ENCODE data around the gene SYPL2. TPM values are rescaled to one million over a fixed set of nuclear protein-coding genes. Genes with fewer than 3 reads are reported as not detected.
A peak's percentile ranks its signal among the peaks of the same experiment; 100 is the strongest.

Gene SYPL2
- total RNA-seq, 2 experiments from 2014 or later: not detected

DNA sequence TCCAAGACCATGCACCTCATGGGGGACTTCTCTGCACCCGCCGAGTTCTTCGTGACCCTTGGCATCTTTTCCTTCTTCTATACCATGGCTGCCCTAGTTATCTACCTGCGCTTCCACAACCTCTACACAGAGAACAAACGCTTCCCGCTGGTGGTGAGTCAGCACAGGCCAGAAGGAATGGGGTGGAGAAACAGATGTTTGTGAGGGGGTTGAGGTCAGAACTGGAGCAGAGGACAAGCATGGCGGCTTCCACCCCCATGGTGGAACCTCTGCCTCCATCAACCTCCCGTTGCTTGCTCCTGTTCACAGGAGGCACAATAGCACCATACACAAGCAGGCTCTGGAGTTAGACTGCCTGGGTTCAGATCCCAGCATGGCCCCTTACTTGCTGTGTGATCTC is 10.5 kb downstream of the SYPL2 start:
- Mint-ChIP-seq H3K4me1 (peaks cover 5% of the 10 kb centered on the region), H3K4me3 (no peak overlapping the region), H3K27me3 (peaks cover 32% of the 10 kb centered on the region), H3K9me3 (no peaks in the 10 kb centered on the region), H3K27ac (no peak overlapping the region), H3K36me3 (no peaks in the 10 kb centered on the region)
- ATAC-seq (ENCODE audit: low read depth): no peak
- POLR2A ChIA-PET: no interaction called here
- DNase-seq: no peak

DNA sequence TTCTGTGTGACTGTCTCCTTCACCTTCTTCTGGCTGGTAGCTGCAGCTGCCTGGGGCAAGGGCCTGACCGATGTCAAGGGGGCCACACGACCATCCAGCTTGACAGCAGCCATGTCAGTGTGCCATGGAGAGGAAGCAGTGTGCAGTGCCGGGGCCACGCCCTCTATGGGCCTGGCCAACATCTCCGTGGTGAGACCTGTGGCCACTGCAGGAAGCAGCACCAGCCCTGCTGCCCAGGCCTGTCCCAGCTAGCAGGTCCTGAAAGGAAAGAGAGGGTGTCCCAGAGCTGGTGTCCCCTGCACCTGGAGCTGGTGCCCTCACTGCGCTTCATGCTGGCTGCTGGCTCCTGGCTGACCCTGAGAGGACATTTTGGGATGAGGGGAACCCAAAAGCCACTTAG is 11.5 kb downstream of the SYPL2 start:
- Mint-ChIP-seq H3K36me3 (no peaks in the 10 kb centered on the region), H3K9me3 (no peaks in the 10 kb centered on the region), H3K4me1 (peaks cover 6% of the 10 kb centered on the region), H3K4me3 (no peak overlapping the region), H3K27ac (no peak overlapping the region), H3K27me3 (peaks cover 25% of the 10 kb centered on the region)
- POLR2A ChIA-PET: no interaction called here
- ATAC-seq (ENCODE audit: low read depth): no peak
- no peak for DNase-seq

DNA sequence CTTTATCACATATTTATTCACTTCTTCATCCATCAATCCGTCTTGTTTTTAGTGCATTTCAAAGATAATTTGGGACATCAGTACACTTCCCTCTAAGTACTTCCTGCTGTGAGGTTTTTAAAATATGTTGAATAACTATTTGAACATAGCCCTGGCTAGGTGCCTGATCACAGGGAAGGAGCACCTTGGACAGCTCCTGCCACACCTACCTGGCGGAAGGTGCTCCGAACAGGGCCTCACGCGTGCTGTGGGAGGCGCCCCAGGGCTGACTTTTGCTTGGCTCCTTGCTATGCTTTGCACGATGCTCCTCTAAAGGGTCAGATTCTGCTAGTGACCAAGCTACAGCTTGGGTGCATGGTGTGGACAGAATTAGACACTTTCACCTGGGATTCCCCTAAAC is 12.5 kb downstream of the SYPL2 start:
- ATAC-seq (ENCODE audit: low read depth): peak; percentile 20
- Mint-ChIP-seq H3K4me1 (peaks cover 13% of the 10 kb centered on the region), H3K27me3 (peaks cover 21% of the 10 kb centered on the region)

DNA sequence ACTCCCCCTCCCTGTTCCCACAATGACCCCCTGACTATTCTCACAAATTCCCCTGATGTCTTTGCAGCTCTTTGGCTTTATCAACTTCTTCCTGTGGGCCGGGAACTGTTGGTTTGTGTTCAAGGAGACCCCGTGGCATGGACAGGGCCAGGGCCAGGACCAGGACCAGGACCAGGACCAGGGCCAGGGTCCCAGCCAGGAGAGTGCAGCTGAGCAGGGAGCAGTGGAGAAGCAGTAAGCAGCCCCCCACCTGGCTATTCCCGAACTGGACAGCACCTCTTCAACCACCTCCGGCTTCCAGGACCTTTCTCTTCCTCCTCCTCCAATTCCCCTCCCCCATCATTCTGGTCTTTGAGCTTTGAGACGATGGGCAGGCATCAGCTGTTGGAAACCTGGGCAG is 13.0 kb downstream of the SYPL2 start:
- H3K4me3 Mint-ChIP-seq: no peak overlapping the region
- no peaks in the 10 kb centered on the region for H3K36me3 Mint-ChIP-seq
- ATAC-seq (ENCODE audit: low read depth) (no peak), DNase-seq (no peak)
- H3K27ac Mint-ChIP-seq: no peak overlapping the region
- POLR2A ChIA-PET: no interaction called here
- H3K4me1 Mint-ChIP-seq: peaks cover 15% of the 10 kb centered on the region
- peaks cover 18% of the 10 kb centered on the region for H3K27me3 Mint-ChIP-seq
- no peaks in the 10 kb centered on the region for H3K9me3 Mint-ChIP-seq

More for the DNA sequence above, 12.5 kb downstream of the SYPL2 start:
- DNase-seq: peak; percentile 60
- Mint-ChIP-seq H3K4me3 (no peak overlapping the region), H3K27ac (no peak overlapping the region), H3K36me3 (no peaks in the 10 kb centered on the region), H3K9me3 (no peaks in the 10 kb centered on the region)
- POLR2A ChIA-PET: no interaction called here

DNA sequence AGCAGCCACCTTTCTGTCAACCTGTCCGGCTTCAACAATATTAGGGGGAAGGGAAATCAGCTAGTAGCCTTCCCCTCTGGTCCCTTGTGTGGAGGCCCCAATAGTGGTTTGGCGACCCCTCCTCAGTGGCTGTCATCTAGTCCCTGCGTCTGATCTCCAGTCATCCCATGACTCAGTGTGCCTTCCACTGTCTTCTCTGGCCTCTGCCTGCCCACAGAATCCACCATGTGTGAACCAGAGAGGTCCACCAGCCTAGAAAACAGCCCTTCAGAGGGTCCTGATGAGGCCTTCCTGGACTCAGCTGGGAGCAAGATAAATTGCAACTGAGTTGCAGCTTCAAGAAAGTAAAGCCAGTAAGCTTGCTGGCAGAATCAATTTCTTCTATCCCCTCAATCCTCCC is 13.6 kb downstream of the SYPL2 start:
- POLR2A ChIA-PET: interaction anchor here (0.6 kb wide), 1 partner anchor 9 kb away, joined by 3 read pairs; no protein-coding TSS in a partner anchor
- H3K27ac Mint-ChIP-seq: no peak overlapping the region
- ATAC-seq (ENCODE audit: low read depth) (no peak), DNase-seq (no peak)
- no peaks in the 10 kb centered on the region for H3K9me3 Mint-ChIP-seq
- H3K27me3 Mint-ChIP-seq: peaks cover 18% of the 10 kb centered on the region
- peaks cover 21% of the 10 kb centered on the region for H3K4me1 Mint-ChIP-seq
- H3K36me3 Mint-ChIP-seq: no peaks in the 10 kb centered on the region
- H3K4me3 Mint-ChIP-seq: no peak overlapping the region

DNA sequence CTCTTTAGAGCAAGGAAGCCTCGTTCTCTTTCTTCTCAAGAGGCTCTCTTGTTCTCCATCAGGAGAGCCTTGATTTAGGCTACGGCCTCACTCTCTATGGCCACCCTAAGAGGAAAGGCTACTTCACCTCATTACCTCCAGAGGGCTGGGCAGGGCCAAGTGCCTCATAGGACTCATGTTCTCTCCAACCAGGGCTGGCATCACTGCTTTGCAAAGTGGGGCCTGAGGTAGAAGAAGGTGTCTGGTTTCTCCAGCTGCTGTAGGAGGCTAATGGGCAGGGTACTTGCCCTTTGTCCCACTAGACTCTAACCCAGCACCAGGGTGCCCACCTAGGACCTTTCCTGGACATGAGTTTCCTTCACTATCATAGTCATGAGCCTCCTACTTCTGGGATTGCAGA is 15.3 kb downstream of the SYPL2 start:
- POLR2A ChIA-PET: no interaction called here
- Mint-ChIP-seq H3K36me3 (peaks cover 4% of the 10 kb centered on the region), H3K9me3 (no peaks in the 10 kb centered on the region), H3K27ac (no peak overlapping the region), H3K27me3 (peaks cover 12% of the 10 kb centered on the region), H3K4me1 (peaks cover 30% of the 10 kb centered on the region), H3K4me3 (no peak overlapping the region)
- DNase-seq (no peak), ATAC-seq (ENCODE audit: low read depth) (no peak)

DNA sequence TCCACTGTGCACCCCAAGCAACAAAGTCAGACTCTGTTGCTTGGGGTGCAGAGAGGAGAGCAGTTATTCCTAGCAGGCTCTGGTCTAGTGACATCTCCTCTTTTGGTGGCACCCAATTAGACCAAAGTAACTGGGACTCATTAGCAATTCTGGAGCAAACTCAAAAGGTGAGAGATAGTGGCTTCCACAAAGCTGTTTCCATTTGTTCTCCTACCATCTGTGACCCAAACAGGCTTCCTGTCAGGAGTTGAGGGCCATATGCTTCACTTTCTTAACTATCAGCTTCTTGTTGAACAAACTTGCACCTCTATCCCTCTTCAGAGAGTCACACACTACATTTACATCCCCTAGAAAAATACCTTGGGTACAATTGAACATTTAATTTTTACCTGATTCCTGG is 15.9 kb downstream of the SYPL2 start:
- Mint-ChIP-seq H3K27me3 (peaks cover 12% of the 10 kb centered on the region), H3K9me3 (no peaks in the 10 kb centered on the region), H3K4me1 (peaks cover 31% of the 10 kb centered on the region), H3K27ac (no peak overlapping the region), H3K4me3 (peak overlapping the region; percentile 96), H3K36me3 (peaks cover 4% of the 10 kb centered on the region)
- no peak for DNase-seq
- POLR2A ChIA-PET: interaction anchor here (0.6 to 3.0 kb wide), 3 partner anchors 11 to 66 kb away, joined by 3 to 37 read pairs (median 20); partner anchors contain the start of genes CYB561D1, GNAI3 and PSMA5
- no peak for ATAC-seq (ENCODE audit: low read depth)

DNA sequence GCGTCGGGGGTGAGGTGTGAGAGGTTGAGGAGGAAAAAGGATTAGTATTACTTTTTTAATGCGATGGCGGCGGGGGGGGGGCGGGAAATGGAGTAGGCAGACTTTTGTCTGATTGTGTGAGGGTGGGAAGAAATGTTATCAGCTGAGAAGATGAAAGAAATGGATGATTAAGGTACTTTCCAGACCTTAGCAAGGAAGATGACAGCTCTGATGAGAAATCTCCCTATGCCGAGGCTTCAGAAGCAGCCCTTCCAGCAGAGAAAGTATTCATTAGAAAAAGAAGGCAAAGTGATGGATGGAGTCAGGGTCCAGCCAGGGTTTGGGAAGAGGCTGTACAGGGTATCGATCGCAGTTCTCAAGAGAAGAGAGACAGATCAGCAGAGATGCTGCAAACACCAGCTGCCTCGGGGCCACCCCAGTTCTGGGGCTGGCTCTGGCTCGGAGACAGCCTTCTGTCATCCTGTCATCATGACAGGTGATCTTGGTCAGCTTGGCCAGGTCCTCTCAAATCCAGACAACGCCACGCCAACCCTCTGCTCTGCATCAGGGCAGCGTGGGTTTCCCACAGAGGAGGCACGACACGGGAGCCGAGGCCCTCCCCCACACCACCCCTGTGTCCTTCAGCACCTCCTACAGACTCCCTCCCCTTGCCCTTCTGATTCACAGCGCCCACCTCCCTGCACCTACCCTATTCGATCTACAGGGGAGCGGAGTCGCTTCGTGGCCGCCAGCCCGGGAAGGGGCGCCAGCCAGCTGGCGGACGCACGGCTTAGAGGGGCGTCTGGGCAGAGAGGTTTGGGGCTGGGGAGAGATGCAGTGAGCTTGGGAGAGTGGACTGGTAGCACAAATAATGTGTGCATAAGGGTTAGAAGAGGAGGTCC is 16.7 kb downstream of the SYPL2 start:
- peak overlapping the region; percentile 83 for H3K27ac Mint-ChIP-seq
- H3K36me3 Mint-ChIP-seq: peaks cover 7% of the 10 kb centered on the region
- POLR2A ChIA-PET: interaction anchor here (0.6 to 3.0 kb wide), 15 partner anchors 11 to 856 kb away, joined by 3 to 37 read pairs (median 6); partner anchors contain the start of genes AMIGO1, CELSR2, CYB561D1 and GNAI3
- H3K9me3 Mint-ChIP-seq: no peaks in the 10 kb centered on the region
- H3K4me3 Mint-ChIP-seq: peak overlapping the region; percentile 96
- ATAC-seq (ENCODE audit: low read depth) (peak; percentile 51), DNase-seq (peak; percentile 66)
- peaks cover 12% of the 10 kb centered on the region for H3K27me3 Mint-ChIP-seq
- H3K4me1 Mint-ChIP-seq: peaks cover 31% of the 10 kb centered on the region

DNA sequence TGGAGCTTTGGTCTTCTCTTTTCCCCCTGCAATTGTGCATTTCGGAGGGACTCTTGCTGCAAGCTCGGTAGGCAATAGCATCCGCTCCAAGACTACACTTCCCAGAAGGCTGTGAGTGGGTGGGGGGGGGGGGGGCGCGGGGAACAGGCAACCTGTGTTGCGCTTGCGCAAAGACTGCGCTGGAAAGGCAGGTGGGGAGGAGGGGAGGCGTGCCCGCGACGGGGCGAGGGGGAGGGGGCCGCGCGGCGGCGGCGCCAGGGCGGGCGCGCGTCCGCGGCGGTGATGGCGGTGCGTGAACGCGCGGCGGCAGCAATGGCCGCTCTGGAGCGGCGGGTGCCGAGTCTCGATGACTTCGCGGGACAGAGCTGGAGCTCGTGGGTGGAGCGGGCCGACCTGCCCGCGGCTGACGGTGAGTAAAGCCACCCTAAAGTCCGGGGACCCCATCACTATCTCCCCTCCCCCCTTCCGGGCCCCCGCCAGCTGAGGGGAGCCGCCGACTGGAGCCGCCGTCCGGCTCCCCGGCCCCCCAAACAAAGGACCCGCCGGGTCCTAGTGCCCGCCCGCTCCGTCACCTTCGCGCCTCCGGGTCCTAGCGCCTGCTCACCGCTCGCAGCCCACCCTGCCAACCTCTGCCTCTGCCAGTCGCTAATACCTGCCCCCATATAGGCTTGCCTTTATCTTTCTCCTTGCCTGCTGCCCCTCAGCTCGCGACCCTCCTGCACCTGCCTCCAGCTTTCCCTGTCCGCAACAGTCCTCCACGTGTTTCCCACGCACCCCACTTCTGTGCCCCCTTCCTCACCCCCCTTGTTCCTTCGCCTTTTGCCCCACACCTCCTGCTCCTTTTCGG is 17.5 kb downstream of the SYPL2 start, which contains the start of gene ATXN7L2:
Gene ATXN7L2, plus strand, starts transcription at position 234 of the 847 bp plus-strand sequence. Its CDS starts 49 bp downstream, at position 283.
- Mint-ChIP-seq H3K4me3 (peak within 1 kb of the TSS; percentile 96), H3K9me3 (no peaks in the 10 kb centered on the region), H3K27ac (peak within 1 kb of the TSS; percentile 93), H3K4me1 (peaks cover 28% of the 10 kb centered on the region), H3K27me3 (peaks cover 12% of the 10 kb centered on the region), H3K36me3 (peaks cover 7% of the 10 kb centered on the region)
- ATAC-seq (ENCODE audit: low read depth) (peak; percentile 83), DNase-seq (peak; percentile 95)
- POLR2A ChIA-PET: interaction anchor here (0.5 to 3.0 kb wide), 17 partner anchors 10 to 855 kb away, joined by 3 to 37 read pairs (median 6); partner anchors contain the start of genes AMIGO1, CELSR2, CYB561D1 and GNAI3

DNA sequence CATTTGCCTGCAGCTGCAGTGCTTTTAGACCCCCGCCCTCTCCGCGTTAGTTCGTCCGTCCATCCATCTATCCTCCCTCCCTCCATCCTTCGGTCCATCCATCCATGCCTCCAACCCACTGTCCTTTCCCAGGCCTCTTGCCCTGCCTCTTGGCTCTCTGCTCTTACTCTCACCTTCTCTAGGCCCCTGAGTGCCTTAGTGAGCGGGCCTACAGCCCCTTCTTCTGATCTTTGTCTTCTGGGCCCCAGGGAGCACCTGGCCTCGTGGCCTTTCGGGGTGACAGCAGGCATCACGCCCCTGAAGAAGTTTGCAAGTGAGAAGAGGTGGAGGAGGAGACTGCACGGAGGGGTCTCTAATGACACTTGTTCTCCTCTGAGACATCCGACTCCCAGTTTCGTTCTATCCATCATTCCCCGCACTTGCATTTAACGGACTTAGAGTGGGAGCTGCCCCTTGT is 18.2 kb downstream of the SYPL2 start:
- H3K27ac Mint-ChIP-seq: peak overlapping the region; percentile 93
- H3K4me1 Mint-ChIP-seq: peaks cover 25% of the 10 kb centered on the region
- no peaks in the 10 kb centered on the region for H3K9me3 Mint-ChIP-seq
- H3K36me3 Mint-ChIP-seq: peaks cover 7% of the 10 kb centered on the region
- peak; percentile 45 for DNase-seq
- POLR2A ChIA-PET: interaction anchor here (0.5 to 3.0 kb wide), 14 partner anchors 9 to 854 kb away, joined by 3 to 37 read pairs (median 6); partner anchors contain the start of genes AMIGO1, CYB561D1, GNAI3 and GPR61
- no peak for ATAC-seq (ENCODE audit: low read depth)
- H3K27me3 Mint-ChIP-seq: peaks cover 12% of the 10 kb centered on the region
- H3K4me3 Mint-ChIP-seq: peak overlapping the region; percentile 96

DNA sequence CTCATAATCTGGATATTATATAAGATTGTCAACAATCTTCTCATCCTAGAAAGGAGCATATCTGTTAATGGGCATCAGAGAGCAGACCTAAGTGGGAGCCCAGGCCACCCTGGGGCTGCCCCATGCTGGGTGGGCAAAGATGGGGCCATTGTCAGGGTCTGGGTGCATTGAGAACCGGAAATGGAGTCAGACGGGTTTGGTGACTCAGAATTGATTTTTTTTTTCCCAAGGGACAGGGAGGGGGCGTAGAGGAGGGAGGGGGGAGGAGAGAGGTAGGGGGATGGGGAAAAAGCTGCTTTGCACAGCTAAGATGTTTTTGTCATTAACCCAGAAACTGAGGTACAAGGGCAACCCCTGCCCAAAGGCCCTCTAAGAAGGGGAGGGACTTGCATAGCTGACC is 18.7 kb downstream of the SYPL2 start:
- peaks cover 7% of the 10 kb centered on the region for H3K36me3 Mint-ChIP-seq
- DNase-seq: no peak
- H3K9me3 Mint-ChIP-seq: no peaks in the 10 kb centered on the region
- no peak for ATAC-seq (ENCODE audit: low read depth)
- H3K4me3 Mint-ChIP-seq: peak overlapping the region; percentile 96
- H3K4me1 Mint-ChIP-seq: peaks cover 25% of the 10 kb centered on the region
- H3K27ac Mint-ChIP-seq: peak overlapping the region; percentile 93
- peaks cover 12% of the 10 kb centered on the region for H3K27me3 Mint-ChIP-seq
- POLR2A ChIA-PET: interaction anchor here (1.7 to 3.0 kb wide), 4 partner anchors 9 to 55 kb away, joined by 5 to 20 read pairs (median 9); partner anchors contain the start of genes CYB561D1 and GPR61

DNA sequence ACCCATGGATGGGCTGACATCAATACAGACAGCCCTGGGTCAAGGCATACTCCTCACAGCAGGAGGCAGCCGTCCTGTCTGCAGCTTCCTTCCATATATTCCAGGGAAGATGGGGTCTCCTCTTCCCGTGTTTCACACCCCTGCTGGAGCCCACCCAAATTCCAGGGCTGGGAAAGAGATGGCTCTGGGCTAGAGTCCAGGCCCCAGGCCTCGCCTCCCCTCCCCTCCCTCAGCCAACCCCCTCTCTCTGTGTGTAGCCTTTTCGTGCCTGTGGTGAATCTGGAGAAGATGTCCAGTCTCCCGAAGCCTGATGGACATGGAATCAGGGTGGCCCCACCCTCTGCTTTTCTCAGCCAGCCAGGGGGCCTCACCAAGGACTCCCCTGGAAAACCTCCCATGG is 20.9 kb downstream of the SYPL2 start:
- Mint-ChIP-seq H3K4me3 (no peak overlapping the region), H3K27ac (no peak overlapping the region), H3K36me3 (peaks cover 7% of the 10 kb centered on the region), H3K9me3 (no peaks in the 10 kb centered on the region), H3K4me1 (peaks cover 25% of the 10 kb centered on the region), H3K27me3 (no peaks in the 10 kb centered on the region)
- DNase-seq: no peak
- no peak for ATAC-seq (ENCODE audit: low read depth)
- POLR2A ChIA-PET: interaction anchor here (17.7 kb wide), 1 partner anchor 45 kb away, joined by 212 read pairs; no protein-coding TSS in a partner anchor

DNA sequence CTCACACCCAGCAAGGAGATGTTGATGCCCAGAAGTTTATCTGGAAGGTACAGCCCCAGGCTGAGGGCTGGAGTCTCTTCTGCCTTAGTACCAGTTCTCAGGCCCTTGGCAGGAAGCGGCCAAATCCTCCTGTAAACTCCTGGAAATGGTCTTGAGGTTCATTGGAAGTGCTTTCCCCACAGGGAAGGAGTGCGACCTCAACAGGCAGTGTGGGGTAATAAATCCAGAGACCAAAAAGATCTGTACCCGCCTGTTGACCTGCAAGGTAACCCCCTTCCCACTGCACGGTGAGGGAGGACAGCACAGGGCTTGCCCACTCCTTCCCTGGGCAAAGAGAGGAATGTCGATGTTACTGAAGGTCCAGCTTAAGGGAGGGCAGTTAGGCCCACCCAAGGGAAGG is 21.9 kb downstream of the SYPL2 start:
- POLR2A ChIA-PET: interaction anchor here (17.7 kb wide), 1 partner anchor 44 kb away, joined by 212 read pairs; no protein-coding TSS in a partner anchor
- Mint-ChIP-seq H3K36me3 (peaks cover 7% of the 10 kb centered on the region), H3K4me3 (no peak overlapping the region), H3K4me1 (peaks cover 21% of the 10 kb centered on the region), H3K27ac (no peak overlapping the region), H3K9me3 (no peaks in the 10 kb centered on the region), H3K27me3 (no peaks in the 10 kb centered on the region)
- DNase-seq: no peak
- ATAC-seq (ENCODE audit: low read depth): no peak
